Neural cell (in vitro differentiated cells): ENCODE results near the gene NUTM2G. TPM values are rescaled to one million over a fixed set of nuclear protein-coding genes. Genes with fewer than 3 reads are reported as not detected.

Experiments
- H2AFZ ChIP-seq: fragments of 200-600, 300-800 bp; sonication (generic), shearing (Covaris generic); 2 replicates; pipeline ENCODE4 v1.6.0; 2014; ENCODE audit warnings: low read depth, mild to moderate bottlenecking, antibody characterized with exemption, low read length, moderate library complexity
- H3F3A ChIP-seq: fragments of 200-600 bp; shearing (Covaris generic); 2 replicates; pipeline ENCODE4 v1.6.1; 2016; ENCODE audit warnings: mild to moderate bottlenecking, moderate library complexity, mixed read lengths, antibody characterized with exemption, low read length; ENCODE audit not compliant: insufficient read depth, poor library complexity, severe bottlenecking
- H3K27ac ChIP-seq: fragments of 200-600, 300-800 bp; sonication (generic), shearing (Covaris generic); 2 replicates; pipeline ENCODE4 v1.5.1; 2014; ENCODE audit warnings: mild to moderate bottlenecking, low read length, moderate library complexity
- H3K27me3 ChIP-seq: fragments of 300-800, 200-600 bp; sonication (generic), shearing (Covaris generic); 2 replicates; pipeline ENCODE4 v1.6.0; 2014; ENCODE audit warnings: mild to moderate bottlenecking, low read depth, low read length, moderate library complexity; ENCODE audit not compliant: insufficient read depth
- H3K36me3 ChIP-seq: fragments of 300-800, 200-600 bp; sonication (generic), shearing (Covaris generic); 2 replicates; pipeline ENCODE4 v1.5.1; 2014; ENCODE audit warnings: mild to moderate bottlenecking, antibody characterized with exemption, low read length, moderate library complexity; ENCODE audit not compliant: insufficient read depth
- H3K4me2 ChIP-seq: fragments of 300-800, 200-600 bp; sonication (generic), shearing (Covaris generic); 2 replicates; pipeline ENCODE4 v1.6.0; 2014; ENCODE audit warnings: mild to moderate bottlenecking, low read length
- H3K4me3 ChIP-seq: fragments of 300-800, 200-600 bp; sonication (generic), shearing (Covaris generic); 2 replicates; pipeline ENCODE4 v1.5.1; 2014; ENCODE audit warnings: mild to moderate bottlenecking, low read length, moderate library complexity
- H3K79me2 ChIP-seq: fragments of 200-600 bp; shearing (Covaris generic); replicated peaks from 2 replicates; pipeline ENCODE4 v1.6.0; 2014; ENCODE audit warnings: mild to moderate bottlenecking, low read length, moderate library complexity; ENCODE audit not compliant: insufficient read depth
- H3K9ac ChIP-seq: fragments of 300-800, 200-600 bp; sonication (generic), shearing (Covaris generic); 2 replicates; pipeline ENCODE4 v1.6.1; 2016; ENCODE audit warnings: mild to moderate bottlenecking, low read length, mixed read lengths
- H3K9me2 ChIP-seq: fragments of 200-600 bp; shearing (Covaris generic); 2 replicates; pipeline ENCODE4 v1.6.1; 2016; ENCODE audit warnings: mild to moderate bottlenecking, low read length, mixed read lengths; ENCODE audit not compliant: insufficient read depth
- H3K9me3 ChIP-seq: fragments of 200-600, 300-800 bp; sonication (generic), shearing (Covaris generic); 2 replicates; pipeline ENCODE4 v1.6.1; 2016; ENCODE audit warnings: mild to moderate bottlenecking, mixed run types, low read length, moderate library complexity, mixed read lengths
- H4K20me1 ChIP-seq: fragments of 200-600 bp; shearing (Covaris generic); 2 replicates; pipeline ENCODE4 v1.6.1; 2016; ENCODE audit warnings: mild to moderate bottlenecking, mixed run types; ENCODE audit not compliant: insufficient read depth
- EP300 ChIP-seq: fragments of 450-650 bp; conservative IDR thresholded peaks from 2 replicates; pipeline ENCODE4 v1.6.1; 2014; ENCODE audit warnings: antibody characterized with exemption, mild to moderate bottlenecking, moderate library complexity; ENCODE audit not compliant: poor library complexity, severe bottlenecking
- EZH2 ChIP-seq: fragments of 200-600, 300-800 bp; shearing (Covaris generic), sonication (generic); IDR thresholded peaks from 2 replicates; pipeline ENCODE4 v1.6.1; 2014; ENCODE audit warnings: antibody characterized with exemption, low read length, borderline replicate concordance, mild to moderate bottlenecking; ENCODE audit not compliant: insufficient read depth, poor library complexity, severe bottlenecking
- MXI1 ChIP-seq: fragments of 450-650 bp; conservative IDR thresholded peaks from 2 replicates; pipeline ENCODE4 v1.6.1; 2014; ENCODE audit warnings: antibody characterized with exemption, mild to moderate bottlenecking; ENCODE audit not compliant: poor library complexity, severe bottlenecking
- POLR2AphosphoS5 ChIP-seq: IDR thresholded peaks from 2 replicates; pipeline ENCODE4 v1.6.1; 2012
- RAD21 ChIP-seq: fragments of 450-650 bp; conservative IDR thresholded peaks from 2 replicates; pipeline ENCODE4 v1.6.1; 2014; ENCODE audit warnings: antibody characterized with exemption, mild to moderate bottlenecking, moderate library complexity
- SMC3 ChIP-seq: fragments of 450-650 bp; conservative IDR thresholded peaks from 2 replicates; pipeline ENCODE4 v1.6.1; 2014; ENCODE audit warnings: antibody characterized with exemption, mild to moderate bottlenecking, moderate library complexity; ENCODE audit not compliant: poor library complexity
- TAF1 ChIP-seq: IDR thresholded peaks from 2 replicates; pipeline ENCODE4 v1.6.1; 2012; ENCODE audit warnings: low read depth
- polyA plus RNA-seq: library from polyadenylated mRNA; depleted of rRNA; stranded (reverse); fragments of >200 nt; gene quantifications from 2 replicates; pipeline ENCODE4 v1.2.3, GENCODE V29; 2014
- TF ChIP-seq, protein P1 (sequence below): fragments of 450-650 bp; IDR thresholded peaks from 2 replicates; pipeline ENCODE4 v1.5.1; 2014; ENCODE audit warnings: antibody characterized with exemption, mild to moderate bottlenecking, moderate library complexity; ENCODE audit not compliant: poor library complexity, severe bottlenecking
- TF ChIP-seq, protein P2 (sequence below): IDR thresholded peaks from 2 replicates; pipeline ENCODE4 v1.6.1; 2012; ENCODE audit warnings: borderline replicate concordance

NUTM2G gene
- polyA plus RNA-seq, 1 donor from 2014 or later, result 1.1 TPM

DNA sequence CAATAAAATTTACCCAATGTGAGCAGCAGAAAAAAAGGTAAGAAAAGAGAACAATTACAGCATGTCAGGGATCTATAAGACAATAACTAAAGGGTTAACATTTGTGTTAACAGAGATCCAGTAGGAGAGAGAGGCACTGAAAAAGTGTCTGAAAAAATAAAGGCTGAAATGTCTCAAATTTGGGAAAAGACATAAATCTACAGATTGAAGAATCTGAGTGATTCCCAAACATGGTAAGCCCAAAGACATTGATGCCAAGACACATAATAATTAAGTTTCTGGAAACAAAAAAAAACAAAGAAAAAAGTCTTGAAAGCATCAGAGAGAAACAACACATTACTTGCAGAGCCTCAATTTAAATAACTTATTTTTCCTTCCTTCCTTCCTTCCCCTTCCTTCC is 43.2 kb upstream of the NUTM2G start:
- Histone ChIP-seq H4K20me1 (no peaks in the 10 kb centered on the region), H2AFZ (no peak overlapping the region), H3K9ac (no peak overlapping the region), H3F3A (no peaks in the 10 kb centered on the region), H3K9me3 (no peaks in the 10 kb centered on the region), H3K4me3 (no peak overlapping the region), H3K4me2 (no peak overlapping the region), H3K36me3 (no peaks in the 10 kb centered on the region), H3K9me2 (no peaks in the 10 kb centered on the region), H3K27me3 (no peaks in the 10 kb centered on the region), H3K27ac (no peak overlapping the region), H3K79me2 (no peaks in the 10 kb centered on the region)
- TF ChIP-seq EP300, result no peak
- TF ChIP-seq SMC3, result no peak
- no peak for TF ChIP-seq MXI1
- TF ChIP-seq EZH2, result no peak
- TF ChIP-seq TAF1, result no peak
- TF ChIP-seq POLR2AphosphoS5, result no peak
- TF ChIP-seq, protein P1, sequence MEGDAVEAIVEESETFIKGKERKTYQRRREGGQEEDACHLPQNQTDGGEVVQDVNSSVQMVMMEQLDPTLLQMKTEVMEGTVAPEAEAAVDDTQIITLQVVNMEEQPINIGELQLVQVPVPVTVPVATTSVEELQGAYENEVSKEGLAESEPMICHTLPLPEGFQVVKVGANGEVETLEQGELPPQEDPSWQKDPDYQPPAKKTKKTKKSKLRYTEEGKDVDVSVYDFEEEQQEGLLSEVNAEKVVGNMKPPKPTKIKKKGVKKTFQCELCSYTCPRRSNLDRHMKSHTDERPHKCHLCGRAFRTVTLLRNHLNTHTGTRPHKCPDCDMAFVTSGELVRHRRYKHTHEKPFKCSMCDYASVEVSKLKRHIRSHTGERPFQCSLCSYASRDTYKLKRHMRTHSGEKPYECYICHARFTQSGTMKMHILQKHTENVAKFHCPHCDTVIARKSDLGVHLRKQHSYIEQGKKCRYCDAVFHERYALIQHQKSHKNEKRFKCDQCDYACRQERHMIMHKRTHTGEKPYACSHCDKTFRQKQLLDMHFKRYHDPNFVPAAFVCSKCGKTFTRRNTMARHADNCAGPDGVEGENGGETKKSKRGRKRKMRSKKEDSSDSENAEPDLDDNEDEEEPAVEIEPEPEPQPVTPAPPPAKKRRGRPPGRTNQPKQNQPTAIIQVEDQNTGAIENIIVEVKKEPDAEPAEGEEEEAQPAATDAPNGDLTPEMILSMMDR, result no peak
- TF ChIP-seq, protein P2, sequence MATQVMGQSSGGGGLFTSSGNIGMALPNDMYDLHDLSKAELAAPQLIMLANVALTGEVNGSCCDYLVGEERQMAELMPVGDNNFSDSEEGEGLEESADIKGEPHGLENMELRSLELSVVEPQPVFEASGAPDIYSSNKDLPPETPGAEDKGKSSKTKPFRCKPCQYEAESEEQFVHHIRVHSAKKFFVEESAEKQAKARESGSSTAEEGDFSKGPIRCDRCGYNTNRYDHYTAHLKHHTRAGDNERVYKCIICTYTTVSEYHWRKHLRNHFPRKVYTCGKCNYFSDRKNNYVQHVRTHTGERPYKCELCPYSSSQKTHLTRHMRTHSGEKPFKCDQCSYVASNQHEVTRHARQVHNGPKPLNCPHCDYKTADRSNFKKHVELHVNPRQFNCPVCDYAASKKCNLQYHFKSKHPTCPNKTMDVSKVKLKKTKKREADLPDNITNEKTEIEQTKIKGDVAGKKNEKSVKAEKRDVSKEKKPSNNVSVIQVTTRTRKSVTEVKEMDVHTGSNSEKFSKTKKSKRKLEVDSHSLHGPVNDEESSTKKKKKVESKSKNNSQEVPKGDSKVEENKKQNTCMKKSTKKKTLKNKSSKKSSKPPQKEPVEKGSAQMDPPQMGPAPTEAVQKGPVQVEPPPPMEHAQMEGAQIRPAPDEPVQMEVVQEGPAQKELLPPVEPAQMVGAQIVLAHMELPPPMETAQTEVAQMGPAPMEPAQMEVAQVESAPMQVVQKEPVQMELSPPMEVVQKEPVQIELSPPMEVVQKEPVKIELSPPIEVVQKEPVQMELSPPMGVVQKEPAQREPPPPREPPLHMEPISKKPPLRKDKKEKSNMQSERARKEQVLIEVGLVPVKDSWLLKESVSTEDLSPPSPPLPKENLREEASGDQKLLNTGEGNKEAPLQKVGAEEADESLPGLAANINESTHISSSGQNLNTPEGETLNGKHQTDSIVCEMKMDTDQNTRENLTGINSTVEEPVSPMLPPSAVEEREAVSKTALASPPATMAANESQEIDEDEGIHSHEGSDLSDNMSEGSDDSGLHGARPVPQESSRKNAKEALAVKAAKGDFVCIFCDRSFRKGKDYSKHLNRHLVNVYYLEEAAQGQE, result no peak

DNA sequence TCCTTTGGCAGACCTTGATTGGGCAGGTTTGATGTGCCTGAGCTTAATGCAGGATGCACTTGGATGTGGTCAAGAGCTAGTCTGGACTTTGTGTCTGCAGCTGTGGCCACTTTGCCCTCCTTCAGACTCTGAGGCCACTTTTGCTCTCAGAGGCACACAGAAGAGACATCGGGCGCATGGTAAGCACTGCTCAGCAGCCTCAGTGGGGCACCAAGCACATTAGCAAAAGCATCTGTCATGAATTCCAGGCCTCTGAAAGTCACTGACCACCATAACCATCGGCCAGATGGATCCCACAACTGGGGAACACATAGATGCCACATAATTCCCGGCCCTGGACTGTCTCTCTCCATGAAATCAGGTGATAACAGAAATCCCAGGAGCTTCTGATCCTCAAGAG is 40.1 kb upstream of the NUTM2G start:
- no peaks in the 10 kb centered on the region for H3K9me3 ChIP-seq

More for the DNA sequence above, 40.1 kb upstream of the NUTM2G start:
- no peak overlapping the region for H3K4me2 ChIP-seq
- H3K27me3 ChIP-seq, result no peaks in the 10 kb centered on the region
- H3K9ac ChIP-seq, result no peak overlapping the region
- H3K27ac ChIP-seq, result no peak overlapping the region
- H4K20me1 ChIP-seq, result no peaks in the 10 kb centered on the region
- TF ChIP-seq, protein P2, result no peak
- TF ChIP-seq EP300 (no peak), POLR2AphosphoS5 (no peak), TAF1 (no peak), SMC3 (no peak), RAD21 (no peak), MXI1 (no peak), EZH2 (no peak)
- TF ChIP-seq, protein P1, result no peak
- no peaks in the 10 kb centered on the region for H3K36me3 ChIP-seq
- no peaks in the 10 kb centered on the region for H3K79me2 ChIP-seq
- H3K4me3 ChIP-seq, result no peak overlapping the region
- H2AFZ ChIP-seq, result no peak overlapping the region
- no peaks in the 10 kb centered on the region for H3F3A ChIP-seq
- no peaks in the 10 kb centered on the region for H3K9me2 ChIP-seq
